Fibroblast of mammary gland (primary cell): ENCODE data around the gene RAC3.

Experiments used
- DNase-seq: peaks from one replicate; pipeline ENCODE4 v3.0.0-alpha.2; 2010; ENCODE audit warnings: low read depth
- H3K4me3 ChIP-seq: 2 replicates; pipeline ENCODE4 v1.5.1; 2011; ENCODE audit warnings: low read depth, mild to moderate bottlenecking, low read length, moderate library complexity; ENCODE audit not compliant: control insufficient read depth
- CTCF ChIP-seq: conservative IDR thresholded peaks from 2 replicates; pipeline ENCODE4 v1.5.1; 2011; ENCODE audit warnings: low read depth, low read length, inconsistent platforms; ENCODE audit not compliant: control insufficient read depth, insufficient read depth

The RAC3 gene

DNA sequence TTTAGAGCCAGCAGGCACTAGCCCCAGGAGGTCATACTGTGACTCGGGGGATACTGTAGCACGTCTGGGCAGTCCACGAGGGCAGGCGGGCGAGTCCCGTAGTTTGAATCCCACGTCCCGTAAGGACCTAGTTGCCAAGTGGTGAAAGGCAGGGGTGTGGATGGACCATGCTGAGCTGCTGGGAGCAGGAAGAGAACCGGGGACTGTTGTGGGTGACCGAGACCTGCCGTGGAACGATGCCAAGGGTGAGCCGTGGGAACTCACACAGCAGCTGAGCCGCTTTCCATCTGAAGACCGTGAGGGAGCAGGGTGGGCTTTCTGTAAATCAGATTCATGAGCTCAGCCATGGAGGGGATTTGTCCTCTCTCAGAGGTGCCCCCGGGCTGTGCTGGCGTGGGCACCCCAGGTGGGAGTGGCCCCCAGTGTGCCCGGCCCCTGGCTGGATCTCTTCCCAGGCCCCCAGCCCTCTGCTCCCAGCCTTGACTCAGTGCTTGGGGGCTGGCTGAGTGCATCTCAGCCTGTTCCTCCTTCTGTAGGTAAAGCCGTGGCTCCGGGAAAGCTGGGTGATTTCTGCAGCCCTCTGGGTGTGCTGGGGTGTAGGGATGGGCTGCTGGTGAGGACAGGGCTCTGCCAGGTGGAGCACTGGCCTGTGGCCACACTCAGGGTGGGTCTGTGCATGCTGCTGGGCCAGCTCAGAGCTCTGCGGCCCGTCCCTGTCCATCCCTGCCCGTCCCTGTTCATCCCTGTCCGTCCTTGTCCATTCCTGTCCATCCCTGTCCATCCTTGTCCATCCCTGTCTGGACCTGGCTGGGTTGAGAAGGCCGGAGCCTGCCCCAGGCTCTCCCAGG is 40.4 kb upstream of the RAC3 start:
- no peak for TF ChIP-seq CTCF
- no peak for DNase-seq
- no peak overlapping the region for H3K4me3 ChIP-seq

GRCh38 chr17:81991684-81992305 is 39.7 kb upstream of the RAC3 start:
- DNase-seq, result peak; percentile 22
- H3K4me3 ChIP-seq, result no peak overlapping the region
- no peak for TF ChIP-seq CTCF

- no peak for TF ChIP-seq CTCF
- no peak for DNase-seq
Observed at GRCh38 chr17:81992306-81993102, 39.0 kb upstream of the RAC3 start.

DNA sequence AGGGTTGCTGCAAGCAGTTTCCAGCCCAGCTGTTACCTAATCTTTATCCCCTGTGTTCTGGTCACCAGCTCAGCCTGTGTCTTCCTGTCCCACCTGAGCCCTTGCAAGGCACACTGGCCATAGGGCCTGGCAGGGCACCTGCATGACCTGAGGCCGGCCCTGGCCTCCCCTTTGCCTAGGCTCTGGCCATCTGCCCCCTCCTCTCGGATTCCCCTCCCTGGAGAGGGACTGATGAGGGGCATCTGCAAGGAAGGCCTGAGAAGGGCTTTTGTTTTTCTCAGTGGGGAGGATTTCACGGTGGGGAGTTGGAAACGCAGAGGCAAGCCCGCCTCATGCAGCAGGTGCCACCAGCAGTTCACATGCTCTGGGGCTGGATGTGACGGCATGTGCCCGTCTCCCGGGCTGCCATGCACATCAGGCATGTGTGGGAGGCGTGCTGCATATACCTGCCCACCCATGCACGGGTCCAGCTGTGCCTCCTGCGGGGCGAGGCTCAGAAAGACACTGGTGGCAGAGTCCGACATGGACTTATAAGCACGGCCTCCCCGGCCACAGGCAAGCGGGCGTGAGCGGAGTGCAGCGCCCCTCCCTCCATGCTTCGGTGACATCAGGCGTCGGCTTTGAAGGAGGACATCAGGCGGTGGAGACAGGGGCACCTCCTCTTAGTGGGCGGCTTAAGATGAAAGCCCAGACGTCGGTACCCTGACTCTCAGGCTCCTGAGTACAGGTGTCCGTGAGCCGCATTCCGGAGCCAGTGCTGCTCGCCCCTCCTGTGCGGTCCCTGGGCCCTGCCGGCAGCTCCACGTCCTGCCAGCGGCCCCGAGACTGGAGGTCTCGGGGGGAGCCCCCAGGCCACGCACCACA is 37.5 kb upstream of the RAC3 start:
- no peak for DNase-seq
- H3K4me3 ChIP-seq, result no peak overlapping the region
- TF ChIP-seq CTCF, result no peak

More at GRCh38 chr17:81992306-81993102, 39.0 kb upstream of the RAC3 start:
- no peak overlapping the region for H3K4me3 ChIP-seq

DNA sequence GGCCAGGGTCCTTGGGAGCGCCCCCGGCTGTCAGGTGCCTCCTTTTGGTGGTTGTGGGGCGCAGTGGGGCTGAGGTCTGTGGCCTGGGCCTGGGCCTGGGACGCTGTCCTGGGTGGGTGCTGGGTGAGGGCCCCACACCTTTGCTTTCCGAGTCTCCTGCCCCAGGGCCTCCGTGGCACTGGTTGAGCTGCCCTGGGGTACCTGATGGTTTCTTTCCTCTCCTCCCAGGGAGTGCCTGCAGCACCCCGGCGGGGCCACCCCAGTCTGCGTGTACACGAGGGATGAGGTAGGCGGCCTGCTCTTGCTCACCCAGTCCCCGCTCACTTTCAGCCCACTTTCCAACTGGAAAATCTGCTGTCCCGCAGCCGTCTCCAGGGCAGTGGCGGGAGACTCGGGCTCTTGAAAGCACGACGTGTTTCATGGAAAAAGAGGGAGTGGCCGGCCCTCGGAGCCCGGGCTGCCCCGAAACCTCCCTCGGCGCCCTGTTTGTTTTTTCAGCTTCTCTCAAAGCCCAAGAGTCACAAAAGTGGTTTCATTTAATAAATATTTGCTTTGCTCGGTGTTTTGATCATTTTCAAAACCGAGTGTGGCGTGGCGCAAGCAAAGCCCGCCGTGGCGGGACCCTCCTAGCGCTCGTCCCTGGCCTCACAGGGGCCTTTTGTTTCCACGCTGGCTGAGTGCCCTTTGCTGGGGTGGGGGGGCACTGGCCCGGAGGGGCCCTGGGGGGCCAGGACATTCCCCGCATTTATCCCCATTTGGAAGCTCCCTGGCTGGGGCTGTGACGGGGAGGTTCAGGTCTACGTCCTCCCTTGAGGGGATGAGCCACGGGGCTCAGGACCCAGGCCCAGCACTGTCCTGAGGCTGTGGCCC is 36.6 kb upstream of the RAC3 start:
- no peak overlapping the region for H3K4me3 ChIP-seq
- no peak for DNase-seq
- TF ChIP-seq CTCF, result no peak
